Adrenal gland (tissue), 5 donors: Measurements from ENCODE around the gene E4F1.

Source experiments
- CTCF ChIP-seq, 6 experiments: fragments of 450-650 bp in 4 of 6; fragments of 200-600 bp in 2 of 6; sonication (generic) in 1 of 6; IDR thresholded peaks; 1 replicate in 5 of 6; 2 replicates in 1 of 6; pipeline versions ENCODE4 v1.5.1 to v1.8.0; 2016 to 2021; ENCODE audit warnings: antibody characterized with exemption in 6 of 6, mild to moderate bottlenecking in 2 of 6, moderate library complexity in 1 of 6
- POLR2A ChIP-seq, 2 donors: fragments of 450-650 bp; IDR thresholded peaks; one replicate each; pipeline ENCODE4 v1.6.1; 2017; ENCODE audit warnings: antibody characterized with exemption in 2 of 2, mild to moderate bottlenecking in 2 of 2, moderate library complexity in 1 of 2
- donor health status: DM: no; HTN: no; CAD: no.

DNA sequence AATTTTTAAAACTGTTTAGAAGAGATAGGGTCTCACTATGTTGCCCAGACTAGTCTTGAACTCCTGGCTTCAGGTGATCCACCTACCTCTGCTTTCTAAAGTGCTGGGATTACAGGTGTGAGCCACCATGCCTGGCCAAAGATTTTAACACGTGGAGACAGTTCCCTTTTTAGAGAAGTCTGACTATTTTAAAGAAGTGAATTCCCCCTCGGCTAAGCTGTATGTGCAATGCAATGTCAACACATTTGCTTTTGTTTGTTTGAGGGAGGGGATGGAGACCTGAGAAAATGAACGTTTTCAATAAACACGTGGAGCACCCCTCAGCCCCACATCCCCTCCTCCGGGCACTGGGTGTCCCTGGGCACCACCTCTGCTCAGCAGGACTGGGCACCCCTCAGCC, 58.9 kb downstream of the E4F1 start:
- TF ChIP-seq CTCF (IDR thresholded peaks at IDR 0.05) (no peak), POLR2A (IDR thresholded peaks at IDR 0.05) (no peak)
